Thyroid gland (tissue), 4 donors: ENCODE measurements around the gene RNGTT. TPM values are rescaled to one million over a fixed set of nuclear protein-coding genes. Genes with fewer than 3 reads are reported as not detected.

Experiments used
- DNase-seq, 2 donors: peaks; one replicate each; pipeline ENCODE4 v3.0.0-alpha.2; 2019
- H3K27ac ChIP-seq, 3 donors: fragments of 200-600 bp; sonication (generic); 1 replicate in 2 of 3; 2 replicates in 1 of 3; pipeline ENCODE4 v1.5.1; 2016 to 2019; ENCODE audit warnings: mild to moderate bottlenecking in 1 of 3, moderate library complexity in 1 of 3
- H3K27me3 ChIP-seq: fragments of 200-600 bp; sonication (generic); one replicate; pipeline ENCODE4 v1.5.1; 2019
- H3K36me3 ChIP-seq, 2 donors: fragments of 200-600 bp; sonication (generic); one replicate each; pipeline ENCODE4 v1.5.1; 2016 to 2019
- H3K4me1 ChIP-seq, 2 donors: fragments of 200-600 bp; sonication (generic); one replicate each; pipeline ENCODE4 v1.5.1; 2017 to 2019
- H3K4me3 ChIP-seq, 3 donors: fragments of 200-600 bp; sonication (generic); replicated peaks in 1 of 3; 1 replicate in 2 of 3; 2 replicates in 1 of 3; pipeline ENCODE4 v1.5.1; 2016; ENCODE audit warnings: mild to moderate bottlenecking in 1 of 3
- H3K9me3 ChIP-seq: fragments of 200-600 bp; sonication (generic); one replicate; pipeline ENCODE4 v1.5.1; 2017
- CTCF ChIP-seq, 6 experiments: fragments of 200-600 bp in 3 of 6; fragments of 450-650 bp in 3 of 6; sonication (generic) in 3 of 6; IDR thresholded peaks; one replicate each; pipeline ENCODE4 v1.5.1; 2016 to 2019; ENCODE audit warnings: antibody characterized with exemption in 6 of 6, mild to moderate bottlenecking in 2 of 6, inconsistent platforms in 1 of 6, moderate library complexity in 1 of 6
- POLR2A ChIP-seq, 2 donors: fragments of 450-650 bp; IDR thresholded peaks; one replicate each; pipeline ENCODE4 v1.6.1; 2017; ENCODE audit warnings: antibody characterized with exemption in 2 of 2, mild to moderate bottlenecking in 2 of 2, moderate library complexity in 1 of 2
- WGBS, 2 donors: methylation state at CpG; one replicate each; pipeline ENCODE4 v1.1.5; 2017; 5-methylcytosine and 5-hydroxymethylcytosine counted together
- intact Hi-C: fragments of 100-400 bp; cut with DNase I; formaldehyde crosslinking; loops from one replicate; pipeline ENCODE4 v1.15.1; 2023
- total RNA-seq, 4 donors: library from RNA; depleted of rRNA; stranded (reverse); fragments of >200 nt; gene quantifications; one replicate each; pipeline ENCODE4 v1.2.3, GENCODE V29; 2016

The RNGTT gene
- total RNA-seq, 4 donors from 2014 or later: 19.1 to 31.4 (median 24.8) TPM

GRCh38 chr6:88712243-88712936 lies 251.0 kb downstream of the RNGTT start:
- intact Hi-C loops: no loop called here
- H3K27me3 ChIP-seq: no peaks in the 10 kb centered on the region
- no peak overlapping the region for H3K4me3 ChIP-seq
- TF ChIP-seq CTCF (IDR thresholded peaks at IDR 0.05): no peak
- no peaks in the 10 kb centered on the region for H3K36me3 ChIP-seq
- H3K27ac ChIP-seq: no peak overlapping the region
- no peaks in the 10 kb centered on the region for H3K4me1 ChIP-seq
- 92 to 94% methylated on average over 3 of the region's 3 CpGs for WGBS, 2 donors
- H3K9me3 ChIP-seq: no peaks in the 10 kb centered on the region
- DNase-seq: no peak

- intact Hi-C loops: no loop called here
- no peak for TF ChIP-seq CTCF (IDR thresholded peaks at IDR 0.05)
- no peak for TF ChIP-seq POLR2A (IDR thresholded peaks at IDR 0.05)
- DNase-seq: no peak
- no peaks in the 10 kb centered on the region for H3K36me3 ChIP-seq
- H3K4me1 ChIP-seq: no peaks in the 10 kb centered on the region
- no peaks in the 10 kb centered on the region for H3K9me3 ChIP-seq
- H3K4me3 ChIP-seq: no peak overlapping the region
- H3K27ac ChIP-seq: no peak overlapping the region
- H3K27me3 ChIP-seq: no peaks in the 10 kb centered on the region
- 93 to 96% methylated on average over 1 of the region's 1 CpG for WGBS, 2 donors
Observed at GRCh38 chr6:88709819-88710246, 253.6 kb downstream of the RNGTT start.

- 68 to 69% methylated on average over 3 of the region's 3 CpGs for WGBS, 2 donors
- intact Hi-C loops: no loop called here
- Histone ChIP-seq H3K27me3 (no peaks in the 10 kb centered on the region), H3K36me3 (no peaks in the 10 kb centered on the region), H3K4me3 (no peak overlapping the region), H3K27ac (no peak overlapping the region), H3K4me1 (no peaks in the 10 kb centered on the region), H3K9me3 (no peaks in the 10 kb centered on the region)
- no peak for DNase-seq
- TF ChIP-seq POLR2A (IDR thresholded peaks at IDR 0.05) (no peak), CTCF (IDR thresholded peaks at IDR 0.05) (no peak)
Observed at GRCh38 chr6:88708197-88708744, 255.1 kb downstream of the RNGTT start.

- no peaks in the 10 kb centered on the region for H3K4me1 ChIP-seq
- H3K27ac ChIP-seq: no peak overlapping the region
- DNase-seq: no peak
- no peaks in the 10 kb centered on the region for H3K27me3 ChIP-seq
- intact Hi-C loops: no loop called here
- TF ChIP-seq CTCF (IDR thresholded peaks at IDR 0.05) (no peak), POLR2A (IDR thresholded peaks at IDR 0.05) (no peak)
- H3K36me3 ChIP-seq: no peaks in the 10 kb centered on the region
- no peaks in the 10 kb centered on the region for H3K9me3 ChIP-seq
- H3K4me3 ChIP-seq: no peak overlapping the region
Observed at GRCh38 chr6:88705601-88706000, 257.8 kb downstream of the RNGTT start.

- Histone ChIP-seq H3K4me3 (no peak overlapping the region), H3K27ac (no peak overlapping the region), H3K4me1 (no peaks in the 10 kb centered on the region), H3K9me3 (no peaks in the 10 kb centered on the region), H3K27me3 (no peaks in the 10 kb centered on the region), H3K36me3 (no peaks in the 10 kb centered on the region)
- DNase-seq: no peak
- no peak for TF ChIP-seq POLR2A (IDR thresholded peaks at IDR 0.05)
- TF ChIP-seq CTCF (IDR thresholded peaks at IDR 0.05): no peak
- 89 to 93% methylated on average over 1 of the region's 1 CpG for WGBS, 2 donors
- intact Hi-C loops: no loop called here
Observed at GRCh38 chr6:88704980-88705379, 258.4 kb downstream of the RNGTT start.
